Measurements from ENCODE around the gene PSAT1.

PSAT1 gene

GRCh38 chr9:78365748-78366697 is 69.1 kb downstream of the PSAT1 start:
- DNase-seq (ENCODE audit: low spot score): no peak

- no peak for DNase-seq (ENCODE audit: low spot score)
Observed at GRCh38 chr9:78366827-78367226, 69.9 kb downstream of the PSAT1 start.

GRCh38 chr9:78368236-78368635 is 71.3 kb downstream of the PSAT1 start:
- DNase-seq (ENCODE audit: low spot score): no peak

- DNase-seq (ENCODE audit: low spot score): peak; percentile 61
Observed at GRCh38 chr9:78369639-78370219, 72.8 kb downstream of the PSAT1 start.

GRCh38 chr9:78370991-78371390 is 74.1 kb downstream of the PSAT1 start:
- DNase-seq (ENCODE audit: low spot score): no peak

- DNase-seq (ENCODE audit: low spot score): no peak
Observed at GRCh38 chr9:78371981-78372380, 75.1 kb downstream of the PSAT1 start.
